Hepatocyte (in vitro differentiated cells): ENCODE measurements around the gene HOXC11.

ENCODE experiments used
- CTCF ChIP-seq: fragments of 200-600 bp; sonication (generic); IDR thresholded peaks from 2 replicates; pipeline ENCODE4 v1.5.1; 2016; ENCODE audit warnings: antibody characterized with exemption, mild to moderate bottlenecking; ENCODE audit not compliant: poor library complexity
- EZH2 ChIP-seq: fragments of 200-600 bp; sonication (generic); IDR thresholded peaks from 2 replicates; pipeline ENCODE4 v1.6.1; 2016; ENCODE audit warnings: antibody characterized with exemption, mild to moderate bottlenecking, borderline replicate concordance

- no peak for TF ChIP-seq EZH2
- TF ChIP-seq CTCF: no peak
These were observed 28.7 kb upstream of the HOXC11 start for GRCh38 chr12:53944209-53944608.
